DOHH2 (cell line): ENCODE measurements around the gene SMCO4.

ENCODE experiments used
- CTCF ChIP-seq: fragments of 200-600 bp; sonication (generic); IDR thresholded peaks from one replicate; pipeline ENCODE4 v1.5.1; 2014; ENCODE audit warnings: antibody characterized with exemption, mild to moderate bottlenecking, low read depth, low read length; ENCODE audit not compliant: poor library complexity, severe bottlenecking
- EZH2phosphoT487 ChIP-seq: fragments of 200-600 bp; sonication (generic); IDR thresholded peaks from 2 replicates; pipeline ENCODE4 v1.6.1; 2017; ENCODE audit warnings: borderline replicate concordance, mild to moderate bottlenecking, antibody characterized with exemption, low read length, moderate library complexity, mixed read lengths

GRCh38 chr11:93520726-93521509, 22.3 kb downstream of the SMCO4 start:
- no peak for TF ChIP-seq CTCF
- no peak for TF ChIP-seq EZH2phosphoT487
